Body of pancreas (tissue), 4 donors: ENCODE measurements around the gene ST6GALNAC6.

ENCODE experiments used
- POLR2A ChIP-seq, 3 donors: fragments of 450-650 bp; IDR thresholded peaks; one replicate each; pipeline ENCODE4 v1.6.1; 2016; ENCODE audit warnings: antibody characterized with exemption in 3 of 3, mild to moderate bottlenecking in 2 of 3
- TF ChIP-seq, protein P1 (sequence below), 7 experiments: fragments of 450-650 bp in 4 of 7; fragments of 200-600 bp in 3 of 7; sonication (generic) in 3 of 7; IDR thresholded peaks; one replicate each; pipeline ENCODE4 v1.5.1; 2016 to 2019; ENCODE audit warnings: antibody characterized with exemption in 7 of 7

DNA sequence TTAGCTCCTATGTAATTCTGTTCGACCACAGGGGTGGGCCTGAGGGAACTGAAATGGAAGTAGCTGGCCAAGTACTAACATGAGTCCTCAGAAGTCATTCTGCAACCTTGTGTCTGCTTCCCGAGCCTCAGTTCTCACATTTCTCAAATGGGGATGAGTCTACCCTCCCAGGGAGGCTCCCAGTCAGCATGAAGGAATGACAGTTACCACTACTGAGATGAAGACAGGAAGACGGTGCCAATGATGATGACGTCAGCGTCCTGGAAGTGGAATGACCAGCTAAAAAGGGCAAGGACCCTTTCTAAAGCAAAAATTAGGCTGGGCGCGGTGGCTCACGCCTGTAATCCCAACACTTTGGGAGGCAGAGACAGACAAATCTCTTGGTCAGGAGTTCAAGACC, 24.4 kb upstream of the ST6GALNAC6 start:
- no peak for TF ChIP-seq POLR2A (IDR thresholded peaks at IDR 0.05)
- TF ChIP-seq, protein P1, sequence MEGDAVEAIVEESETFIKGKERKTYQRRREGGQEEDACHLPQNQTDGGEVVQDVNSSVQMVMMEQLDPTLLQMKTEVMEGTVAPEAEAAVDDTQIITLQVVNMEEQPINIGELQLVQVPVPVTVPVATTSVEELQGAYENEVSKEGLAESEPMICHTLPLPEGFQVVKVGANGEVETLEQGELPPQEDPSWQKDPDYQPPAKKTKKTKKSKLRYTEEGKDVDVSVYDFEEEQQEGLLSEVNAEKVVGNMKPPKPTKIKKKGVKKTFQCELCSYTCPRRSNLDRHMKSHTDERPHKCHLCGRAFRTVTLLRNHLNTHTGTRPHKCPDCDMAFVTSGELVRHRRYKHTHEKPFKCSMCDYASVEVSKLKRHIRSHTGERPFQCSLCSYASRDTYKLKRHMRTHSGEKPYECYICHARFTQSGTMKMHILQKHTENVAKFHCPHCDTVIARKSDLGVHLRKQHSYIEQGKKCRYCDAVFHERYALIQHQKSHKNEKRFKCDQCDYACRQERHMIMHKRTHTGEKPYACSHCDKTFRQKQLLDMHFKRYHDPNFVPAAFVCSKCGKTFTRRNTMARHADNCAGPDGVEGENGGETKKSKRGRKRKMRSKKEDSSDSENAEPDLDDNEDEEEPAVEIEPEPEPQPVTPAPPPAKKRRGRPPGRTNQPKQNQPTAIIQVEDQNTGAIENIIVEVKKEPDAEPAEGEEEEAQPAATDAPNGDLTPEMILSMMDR (IDR thresholded peaks at IDR 0.05) = no peak
